BLaER1 (cell line): ENCODE data around the gene RPS6KL1.

Experiments
- H3K27ac ChIP-seq: shearing (Covaris generic); formaldehyde crosslinking; 2 replicates; pipeline ENCODE4 v1.8.1; 2022
- H3K27me3 ChIP-seq: shearing (Covaris generic); formaldehyde crosslinking; 2 replicates; pipeline ENCODE4 v1.8.1; 2022
- H3K36me3 ChIP-seq: shearing (Covaris generic); formaldehyde crosslinking; 2 replicates; pipeline ENCODE4 v1.8.1; 2022
- H3K4me1 ChIP-seq: shearing (Covaris generic); formaldehyde crosslinking; 2 replicates; pipeline ENCODE4 v1.8.1; 2022
- H3K4me2 ChIP-seq: shearing (Covaris generic); formaldehyde crosslinking; 2 replicates; pipeline ENCODE4 v1.8.1; 2022
- H3K4me3 ChIP-seq: shearing (Covaris generic); formaldehyde crosslinking; 2 replicates; pipeline ENCODE4 v1.8.1; 2022
- H3K9ac ChIP-seq: shearing (Covaris generic); formaldehyde crosslinking; 2 replicates; pipeline ENCODE4 v1.8.1; 2022
- H3K9me3 ChIP-seq: shearing (Covaris generic); formaldehyde crosslinking; 2 replicates; pipeline ENCODE4 v1.8.1; 2022
- H4K20me1 ChIP-seq: shearing (Covaris generic); formaldehyde crosslinking; 2 replicates; pipeline ENCODE4 v1.8.1; 2022
- Cebpa-rat ChIP-seq: shearing (Covaris generic); IDR thresholded peaks from 2 replicates; pipeline ENCODE4 v1.8.1; 2022

RPS6KL1 gene

GRCh38 chr14:74952697-74953484, 29.8 kb upstream of the RPS6KL1 start:
- Histone ChIP-seq H3K36me3 (no peaks in the 10 kb centered on the region), H4K20me1 (no peaks in the 10 kb centered on the region), H3K4me2 (peak overlapping the region; percentile 96; the same call in 1 of the 2 replicates), H3K27ac (no peak overlapping the region), H3K9me3 (no peaks in the 10 kb centered on the region), H3K9ac (no peak overlapping the region), H3K27me3 (peaks cover 14% of the 10 kb centered on the region), H3K4me3 (no peak overlapping the region), H3K4me1 (peaks cover 45% of the 10 kb centered on the region)
- TF ChIP-seq Cebpa-rat = no peak

DNA sequence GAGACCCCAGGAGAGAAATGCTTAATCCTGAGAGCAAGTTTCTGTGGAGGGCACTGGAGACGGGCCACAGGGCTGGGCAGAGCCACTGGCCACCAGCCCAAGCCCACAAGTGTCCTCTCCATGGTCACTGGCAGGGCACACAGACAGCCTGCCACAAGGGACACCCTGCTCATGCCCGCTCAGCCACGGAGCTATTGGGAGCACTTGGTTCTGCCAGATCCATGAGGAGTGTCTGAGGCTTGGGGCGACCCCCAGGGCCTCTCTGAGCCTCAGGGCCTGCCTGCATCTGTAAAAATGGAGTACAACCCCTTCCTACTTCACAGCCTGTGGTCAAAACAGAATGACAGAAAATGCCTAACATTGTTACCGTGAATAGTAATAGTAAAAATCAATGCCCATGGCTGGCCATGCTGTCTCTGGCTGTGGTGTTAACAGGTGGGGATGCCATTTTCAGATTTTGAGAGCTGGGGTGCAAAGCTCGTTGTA, 29.2 kb upstream of the RPS6KL1 start:
- Histone ChIP-seq H3K27me3 (peaks cover 14% of the 10 kb centered on the region), H4K20me1 (no peaks in the 10 kb centered on the region), H3K4me2 (peak overlapping the region; percentile 57), H3K9me3 (no peaks in the 10 kb centered on the region), H3K9ac (no peak overlapping the region; the same call in 1 of the 2 replicates), H3K27ac (peak overlapping the region; percentile 49), H3K4me1 (peaks cover 48% of the 10 kb centered on the region), H3K4me3 (no peak overlapping the region), H3K36me3 (no peaks in the 10 kb centered on the region)
- no peak for TF ChIP-seq Cebpa-rat

GRCh38 chr14:74951443-74952179, 28.6 kb upstream of the RPS6KL1 start:
- H3K27ac ChIP-seq = peak overlapping the region; percentile 49

GRCh38 chr14:74950795-74951442, 27.9 kb upstream of the RPS6KL1 start:
- Histone ChIP-seq H3K4me3 (no peak overlapping the region), H3K27me3 (peaks cover 11% of the 10 kb centered on the region), H3K4me2 (peak overlapping the region; percentile 57), H3K4me1 (peaks cover 61% of the 10 kb centered on the region), H4K20me1 (no peaks in the 10 kb centered on the region), H3K36me3 (no peaks in the 10 kb centered on the region), H3K9me3 (no peaks in the 10 kb centered on the region), H3K27ac (no peak overlapping the region), H3K9ac (no peak overlapping the region)
- TF ChIP-seq Cebpa-rat = no peak

More at GRCh38 chr14:74951443-74952179, 28.6 kb upstream of the RPS6KL1 start:
- Histone ChIP-seq H3K36me3 (no peaks in the 10 kb centered on the region), H4K20me1 (no peaks in the 10 kb centered on the region), H3K4me3 (no peak overlapping the region), H3K4me2 (peak overlapping the region; percentile 57), H3K9me3 (no peaks in the 10 kb centered on the region), H3K4me1 (peaks cover 54% of the 10 kb centered on the region), H3K27me3 (peaks cover 14% of the 10 kb centered on the region), H3K9ac (peak overlapping the region; percentile 32; the same call in 1 of the 2 replicates)
- no peak for TF ChIP-seq Cebpa-rat

DNA sequence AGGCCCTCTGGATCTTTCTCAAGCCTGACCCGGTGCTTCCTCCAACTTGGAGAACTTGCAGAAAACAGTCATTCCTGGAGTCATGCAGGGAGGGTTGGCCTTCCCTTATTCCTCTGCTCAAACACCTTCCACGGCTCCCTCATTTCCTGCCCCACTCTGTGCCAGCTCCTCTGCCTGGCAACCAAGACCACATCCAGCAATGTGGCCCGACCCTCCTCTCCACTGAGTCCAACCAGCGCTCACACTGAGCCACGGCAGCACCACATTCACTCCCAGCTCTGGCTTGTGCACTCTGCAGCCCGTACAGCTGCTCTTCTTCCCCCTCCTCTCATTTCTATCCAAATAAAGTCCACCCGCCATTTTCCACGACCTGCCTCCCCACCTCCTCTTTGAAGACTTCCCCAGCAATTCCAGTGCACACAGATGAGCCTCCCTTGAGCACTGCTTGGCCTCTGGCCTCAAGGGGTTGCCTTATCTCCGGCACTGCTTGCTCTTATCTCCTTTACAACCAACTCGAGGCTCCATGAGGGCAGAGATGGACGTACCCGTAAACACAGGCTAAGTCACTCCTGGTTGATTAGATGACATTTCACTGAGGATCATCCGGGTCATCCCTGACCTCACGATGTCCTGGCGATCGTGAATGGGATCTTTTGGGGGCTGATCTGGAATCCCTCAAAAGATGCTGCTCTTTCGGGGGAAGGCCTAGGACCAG, 27.0 kb upstream of the RPS6KL1 start:
- H3K4me2 ChIP-seq = no peak overlapping the region
- H4K20me1 ChIP-seq = no peaks in the 10 kb centered on the region
- peaks cover 62% of the 10 kb centered on the region for H3K4me1 ChIP-seq
- no peaks in the 10 kb centered on the region for H3K36me3 ChIP-seq
- TF ChIP-seq Cebpa-rat = no peak
- no peak overlapping the region for H3K9ac ChIP-seq
- no peak overlapping the region for H3K4me3 ChIP-seq
- H3K9me3 ChIP-seq = no peaks in the 10 kb centered on the region
- peaks cover 2% of the 10 kb centered on the region for H3K27me3 ChIP-seq
- no peak overlapping the region for H3K27ac ChIP-seq

GRCh38 chr14:74949191-74949601, 26.1 kb upstream of the RPS6KL1 start:
- no peak overlapping the region for H3K4me2 ChIP-seq
- H3K4me3 ChIP-seq = no peak overlapping the region
- H3K4me1 ChIP-seq = peaks cover 62% of the 10 kb centered on the region
- no peaks in the 10 kb centered on the region for H3K9me3 ChIP-seq
- no peak overlapping the region for H3K9ac ChIP-seq
- TF ChIP-seq Cebpa-rat = no peak
- H3K36me3 ChIP-seq = no peaks in the 10 kb centered on the region
- H4K20me1 ChIP-seq = no peaks in the 10 kb centered on the region
- no peaks in the 10 kb centered on the region for H3K27me3 ChIP-seq
- no peak overlapping the region for H3K27ac ChIP-seq

DNA sequence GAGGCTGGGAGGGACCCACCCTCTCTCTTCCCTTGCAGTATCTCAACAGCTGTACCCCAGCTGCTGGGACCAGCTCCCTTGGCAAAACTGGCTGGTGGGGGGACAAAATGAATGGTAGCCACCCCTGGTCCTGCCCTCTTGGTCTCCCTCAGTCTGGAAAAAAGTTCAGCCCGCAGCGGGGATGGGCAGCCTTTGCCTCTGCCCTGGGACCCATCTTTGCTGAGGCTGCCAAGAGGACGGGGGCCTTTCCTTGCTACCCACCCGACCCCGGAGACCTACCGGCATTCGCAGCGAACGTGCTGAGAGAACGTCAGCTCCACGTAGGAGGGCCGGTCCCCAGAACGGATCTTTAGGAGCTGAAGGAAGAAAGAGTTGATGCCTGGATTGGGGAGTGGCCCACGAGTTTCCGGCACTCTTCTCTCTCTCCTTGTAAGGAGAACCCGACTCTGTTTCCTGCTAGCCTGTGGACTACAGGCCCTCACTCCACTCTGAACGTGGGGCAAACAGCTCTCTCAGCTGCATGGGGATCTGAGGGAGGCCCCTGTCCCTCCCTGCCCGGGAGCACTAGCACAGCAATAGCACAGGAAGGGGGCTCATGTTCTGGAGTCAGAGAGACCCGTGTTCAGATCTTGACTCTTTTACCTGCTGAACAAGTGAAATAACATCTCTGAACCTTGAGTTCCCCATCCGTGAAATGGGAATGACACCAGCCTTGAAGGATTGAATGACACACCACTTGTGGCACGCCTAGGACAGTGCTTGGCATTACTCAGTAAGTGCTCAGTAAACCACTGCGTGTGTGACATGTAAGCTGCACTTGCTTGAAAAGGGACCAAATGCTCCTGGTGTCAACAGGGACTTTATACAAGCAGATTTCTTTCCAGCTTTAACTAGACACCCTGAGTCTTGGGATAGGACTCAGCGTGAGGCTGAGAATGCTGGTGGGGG, 25.4 kb upstream of the RPS6KL1 start:
- H3K4me3 ChIP-seq = no peak overlapping the region
- H3K4me2 ChIP-seq = no peak overlapping the region
- no peaks in the 10 kb centered on the region for H4K20me1 ChIP-seq
- no peak for TF ChIP-seq Cebpa-rat
- no peak overlapping the region for H3K27ac ChIP-seq
- no peaks in the 10 kb centered on the region for H3K9me3 ChIP-seq
- no peaks in the 10 kb centered on the region for H3K27me3 ChIP-seq
- no peak overlapping the region for H3K9ac ChIP-seq
- peaks cover 62% of the 10 kb centered on the region for H3K4me1 ChIP-seq
- H3K36me3 ChIP-seq = no peaks in the 10 kb centered on the region

DNA sequence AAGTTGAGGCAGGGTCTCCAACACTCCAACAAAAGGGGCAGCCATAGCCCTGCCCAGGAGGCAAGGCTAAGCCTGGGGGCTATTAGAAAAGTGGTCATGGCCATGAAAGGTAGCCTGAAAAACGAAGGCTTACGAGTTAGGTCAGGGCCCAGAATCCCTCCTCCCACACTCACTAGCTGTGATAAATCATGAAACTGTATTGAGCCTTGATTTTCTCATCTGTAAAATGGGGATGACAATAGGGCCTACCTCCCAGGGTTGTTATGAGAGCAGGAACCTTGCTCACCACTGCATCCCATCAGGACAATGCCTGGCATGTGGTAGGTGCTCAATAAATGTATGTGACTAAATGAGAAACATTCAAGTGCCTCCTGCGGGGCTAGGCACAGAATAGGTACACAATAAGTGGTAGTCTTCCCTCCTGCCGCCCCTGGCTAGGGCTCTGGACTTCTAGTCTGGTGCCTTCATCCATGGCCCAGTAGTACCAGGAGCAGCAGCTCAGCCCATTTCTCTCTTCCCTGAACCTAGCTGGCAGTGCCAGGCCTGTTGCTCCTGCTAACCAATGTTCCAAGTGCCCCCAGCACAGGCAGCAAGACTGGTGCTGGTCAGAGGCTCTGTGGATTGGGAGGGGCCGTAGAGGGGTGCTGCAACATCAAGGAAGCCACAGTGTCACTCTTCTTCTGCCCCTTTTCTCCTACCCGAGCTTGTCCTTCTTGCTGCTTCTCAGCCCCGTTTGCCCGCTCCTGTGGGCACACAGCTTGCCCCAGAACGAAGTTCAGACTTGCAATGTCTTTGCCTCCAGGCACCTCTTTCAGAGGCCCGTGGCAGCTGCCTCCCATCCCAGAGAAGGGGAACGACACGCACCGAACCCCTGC, 24.5 kb upstream of the RPS6KL1 start:
- Histone ChIP-seq H3K4me2 (peak overlapping the region; percentile 72), H4K20me1 (no peaks in the 10 kb centered on the region), H3K27ac (peak overlapping the region; percentile 4; the same call in 1 of the 2 replicates), H3K4me1 (peaks cover 66% of the 10 kb centered on the region), H3K36me3 (no peaks in the 10 kb centered on the region), H3K4me3 (no peak overlapping the region), H3K9me3 (no peaks in the 10 kb centered on the region), H3K9ac (no peak overlapping the region), H3K27me3 (no peaks in the 10 kb centered on the region)
- no peak for TF ChIP-seq Cebpa-rat
